Stimulated activated memory B cell treated with anti-CD40 and anti-IgM and Interleukin-4, amounts not matched to agents 10 μg/mL and 1 μg/mL and 100 μg/mL, for 72 hours (primary cell): ENCODE results near the gene NDUFAF2.

ENCODE experiments used
- ATAC-seq: fragments of 150-1000 bp; cut with Tn5 transposase; 2 replicates; pipeline ENCODE4 v1.10.0; 2021
- H3K27ac Mint-ChIP-seq: one replicate; pipeline ENCODE4 v1.8.0; 2022; ENCODE audit warnings: mild to moderate bottlenecking, mixed read lengths
- H3K27me3 Mint-ChIP-seq: one replicate; pipeline ENCODE4 v1.8.0; 2022; ENCODE audit warnings: mixed read lengths
- H3K36me3 Mint-ChIP-seq: one replicate; pipeline ENCODE4 v1.8.0; 2022; ENCODE audit warnings: mixed read lengths
- H3K4me1 Mint-ChIP-seq: one replicate; pipeline ENCODE4 v1.8.0; 2022; ENCODE audit warnings: mixed read lengths
- H3K4me3 Mint-ChIP-seq: one replicate; pipeline ENCODE4 v1.8.0; 2022; ENCODE audit warnings: mild to moderate bottlenecking, moderate library complexity, mixed read lengths
- H3K9me3 Mint-ChIP-seq: one replicate; pipeline ENCODE4 v1.8.0; 2022; ENCODE audit warnings: mixed read lengths

The NDUFAF2 gene

GRCh38 chr5:61151893-61152292, 206.9 kb downstream of the NDUFAF2 start:
- Mint-ChIP-seq H3K4me3 (no peak overlapping the region), H3K27me3 (no peaks in the 10 kb centered on the region), H3K9me3 (peaks cover 6% of the 10 kb centered on the region), H3K4me1 (no peaks in the 10 kb centered on the region), H3K27ac (no peak overlapping the region), H3K36me3 (peaks cover 35% of the 10 kb centered on the region)
- no peak for ATAC-seq

GRCh38 chr5:61159070-61159469, 214.1 kb downstream of the NDUFAF2 start:
- no peaks in the 10 kb centered on the region for H3K27me3 Mint-ChIP-seq
- peaks cover 32% of the 10 kb centered on the region for H3K4me1 Mint-ChIP-seq
- H3K27ac Mint-ChIP-seq: no peak overlapping the region
- H3K9me3 Mint-ChIP-seq: peaks cover 3% of the 10 kb centered on the region
- H3K36me3 Mint-ChIP-seq: peaks cover 58% of the 10 kb centered on the region
- ATAC-seq: no peak
- H3K4me3 Mint-ChIP-seq: no peak overlapping the region

GRCh38 chr5:61159836-61160235, 214.8 kb downstream of the NDUFAF2 start:
- Mint-ChIP-seq H3K36me3 (peaks cover 50% of the 10 kb centered on the region), H3K27me3 (no peaks in the 10 kb centered on the region), H3K27ac (no peak overlapping the region), H3K4me3 (no peak overlapping the region), H3K4me1 (peaks cover 32% of the 10 kb centered on the region), H3K9me3 (no peaks in the 10 kb centered on the region)
- ATAC-seq: no peak

GRCh38 chr5:61160497-61160896, 215.5 kb downstream of the NDUFAF2 start:
- Mint-ChIP-seq H3K9me3 (no peaks in the 10 kb centered on the region), H3K27ac (no peak overlapping the region), H3K4me3 (no peak overlapping the region), H3K27me3 (no peaks in the 10 kb centered on the region), H3K4me1 (peaks cover 32% of the 10 kb centered on the region), H3K36me3 (peaks cover 44% of the 10 kb centered on the region)
- ATAC-seq: no peak

GRCh38 chr5:61162010-61162831, 217.2 kb downstream of the NDUFAF2 start, which contains the start of gene SMIM15:
TSS of gene SMIM15 (minus strand) at chr5:61162468. CDS start at chr5:61160171, 2,297 bp downstream.
- Mint-ChIP-seq H3K9me3 (no peaks in the 10 kb centered on the region), H3K4me3 (peak within 1 kb of the TSS; percentile 90), H3K27me3 (no peaks in the 10 kb centered on the region), H3K4me1 (peaks cover 32% of the 10 kb centered on the region), H3K27ac (peak within 1 kb of the TSS; percentile 97), H3K36me3 (peaks cover 36% of the 10 kb centered on the region)
- peak; percentile 97 for ATAC-seq

GRCh38 chr5:61162832-61163567, 218.0 kb downstream of the NDUFAF2 start:
- Mint-ChIP-seq H3K36me3 (peaks cover 32% of the 10 kb centered on the region), H3K27ac (peak overlapping the region; percentile 97), H3K4me1 (peaks cover 32% of the 10 kb centered on the region), H3K27me3 (no peaks in the 10 kb centered on the region), H3K9me3 (no peaks in the 10 kb centered on the region), H3K4me3 (peak overlapping the region; percentile 90)
- ATAC-seq: no peak

- Mint-ChIP-seq H3K27ac (no peak overlapping the region), H3K9me3 (no peaks in the 10 kb centered on the region), H3K36me3 (peaks cover 25% of the 10 kb centered on the region), H3K4me3 (no peak overlapping the region), H3K27me3 (no peaks in the 10 kb centered on the region), H3K4me1 (peaks cover 32% of the 10 kb centered on the region)
- ATAC-seq: no peak
Measured at GRCh38 chr5:61163905-61164304, 218.9 kb downstream of the NDUFAF2 start.

GRCh38 chr5:61167382-61167781, 222.4 kb downstream of the NDUFAF2 start:
- H3K27me3 Mint-ChIP-seq: no peaks in the 10 kb centered on the region
- peaks cover 11% of the 10 kb centered on the region for H3K4me1 Mint-ChIP-seq
- H3K36me3 Mint-ChIP-seq: no peaks in the 10 kb centered on the region
- H3K9me3 Mint-ChIP-seq: no peaks in the 10 kb centered on the region
- ATAC-seq: no peak
- H3K4me3 Mint-ChIP-seq: no peak overlapping the region
- no peak overlapping the region for H3K27ac Mint-ChIP-seq

- H3K27ac Mint-ChIP-seq: no peak overlapping the region
- no peaks in the 10 kb centered on the region for H3K4me1 Mint-ChIP-seq
- no peak overlapping the region for H3K4me3 Mint-ChIP-seq
- H3K36me3 Mint-ChIP-seq: no peaks in the 10 kb centered on the region
- no peaks in the 10 kb centered on the region for H3K9me3 Mint-ChIP-seq
- no peak for ATAC-seq
- H3K27me3 Mint-ChIP-seq: no peaks in the 10 kb centered on the region
Measured at GRCh38 chr5:61168951-61169350, 223.9 kb downstream of the NDUFAF2 start.

- no peaks in the 10 kb centered on the region for H3K9me3 Mint-ChIP-seq
Measured at GRCh38 chr5:61171479-61171878, 226.5 kb downstream of the NDUFAF2 start.

GRCh38 chr5:61176631-61177030, 231.6 kb downstream of the NDUFAF2 start:
- H3K27me3 Mint-ChIP-seq: no peaks in the 10 kb centered on the region
- no peaks in the 10 kb centered on the region for H3K36me3 Mint-ChIP-seq
- no peak overlapping the region for H3K4me3 Mint-ChIP-seq
- no peak overlapping the region for H3K27ac Mint-ChIP-seq
- H3K9me3 Mint-ChIP-seq: no peaks in the 10 kb centered on the region
- no peak for ATAC-seq
- H3K4me1 Mint-ChIP-seq: peaks cover 19% of the 10 kb centered on the region

More at GRCh38 chr5:61171479-61171878, 226.5 kb downstream of the NDUFAF2 start:
- H3K27ac Mint-ChIP-seq: no peak overlapping the region
- no peak for ATAC-seq
- no peaks in the 10 kb centered on the region for H3K36me3 Mint-ChIP-seq
- H3K4me1 Mint-ChIP-seq: no peaks in the 10 kb centered on the region
- H3K27me3 Mint-ChIP-seq: no peaks in the 10 kb centered on the region
- no peak overlapping the region for H3K4me3 Mint-ChIP-seq

- ATAC-seq: no peak
- Mint-ChIP-seq H3K4me3 (no peak overlapping the region), H3K36me3 (no peaks in the 10 kb centered on the region), H3K27me3 (no peaks in the 10 kb centered on the region), H3K27ac (peak overlapping the region; percentile 22), H3K4me1 (peaks cover 19% of the 10 kb centered on the region), H3K9me3 (no peaks in the 10 kb centered on the region)
Measured at GRCh38 chr5:61177070-61177469, 232.1 kb downstream of the NDUFAF2 start.

GRCh38 chr5:61177716-61178115, 232.7 kb downstream of the NDUFAF2 start:
- Mint-ChIP-seq H3K4me3 (no peak overlapping the region), H3K36me3 (no peaks in the 10 kb centered on the region), H3K27me3 (no peaks in the 10 kb centered on the region), H3K4me1 (peaks cover 19% of the 10 kb centered on the region), H3K27ac (peak overlapping the region; percentile 22), H3K9me3 (no peaks in the 10 kb centered on the region)
- peak; percentile 74 for ATAC-seq

- Mint-ChIP-seq H3K9me3 (no peaks in the 10 kb centered on the region), H3K4me1 (peaks cover 19% of the 10 kb centered on the region), H3K27me3 (no peaks in the 10 kb centered on the region), H3K4me3 (no peak overlapping the region), H3K27ac (no peak overlapping the region), H3K36me3 (no peaks in the 10 kb centered on the region)
- ATAC-seq: no peak
Measured at GRCh38 chr5:61178702-61179101, 233.7 kb downstream of the NDUFAF2 start.

GRCh38 chr5:61180886-61181285, 235.9 kb downstream of the NDUFAF2 start:
- Mint-ChIP-seq H3K27me3 (no peaks in the 10 kb centered on the region), H3K9me3 (no peaks in the 10 kb centered on the region), H3K4me3 (no peak overlapping the region), H3K27ac (no peak overlapping the region), H3K36me3 (no peaks in the 10 kb centered on the region), H3K4me1 (peaks cover 19% of the 10 kb centered on the region)
- no peak for ATAC-seq

- Mint-ChIP-seq H3K36me3 (peaks cover 5% of the 10 kb centered on the region), H3K4me3 (no peak overlapping the region), H3K9me3 (peaks cover 9% of the 10 kb centered on the region)
Measured at GRCh38 chr5:61182449-61182848, 237.4 kb downstream of the NDUFAF2 start.

More at GRCh38 chr5:61182449-61182848, 237.4 kb downstream of the NDUFAF2 start:
- ATAC-seq: no peak
- Mint-ChIP-seq H3K4me1 (peaks cover 20% of the 10 kb centered on the region), H3K27ac (no peak overlapping the region), H3K27me3 (no peaks in the 10 kb centered on the region)
